ENCODE measurements around the gene CDH22. TPM values are rescaled to one million over a fixed set of nuclear protein-coding genes. Genes with fewer than 3 reads are reported as not detected.

Gene CDH22
- total and polyA plus RNA-seq, 9 of the 15 experiments (the other 6 are each of a cell fraction or from before 2014, with no cell fraction given): 0.07 to 0.08 TPM; not detected in 7

- in situ Hi-C loops (cut with MboI): no loop called here
- POLR2A ChIA-PET: interaction anchor here (0.6 to 1.2 kb wide), 3 partner anchors 11 to 357 kb away, joined by 3 to 4 read pairs (median 3); no protein-coding TSS in a partner anchor
- Histone ChIP-seq H3K4me1 (replicated peaks in 1 of 2; ENCODE audit: control insufficient read depth in 2 of 2, insufficient read depth in 2 of 2, low read length in 2 of 2) (peaks cover 27 to 36% of the 10 kb centered on the region in 2 experiments), H3K9me3 (replicated peaks; ENCODE audit: control insufficient read depth, insufficient read depth, low read depth, low read length) (no peaks in the 10 kb centered on the region), H3K36me3 (ENCODE audit: control insufficient read depth, insufficient read depth, low read length) (no peaks in the 10 kb centered on the region), H3K27ac (ENCODE audit: extremely low read depth, low read depth, low read length) (no peak overlapping the region), H3K4me2 (ENCODE audit: insufficient read depth, low read length) (no peak overlapping the region), H3K27me3 (ENCODE audit: control insufficient read depth in 2 of 2, insufficient read depth in 2 of 2, low read length in 2 of 2) (peaks cover 18 to 32% of the 10 kb centered on the region in 2 experiments; a peak in 4 of 5 replicates), H3K79me2 (ENCODE audit: control insufficient read depth, insufficient read depth, low read length) (no peaks in the 10 kb centered on the region), H4K20me1 (replicated peaks; ENCODE audit: control insufficient read depth, insufficient read depth, low read length) (peaks cover 15% of the 10 kb centered on the region), H3K9ac (ENCODE audit: insufficient read depth in 1 of 2, low read depth in 2 of 2, low read length in 2 of 2) (no peak overlapping the region), H2AFZ (ENCODE audit: low read depth, low read length) (no peak overlapping the region), H3K4me3 (no peak overlapping the region), H3K9me1 (ENCODE audit: control insufficient read depth, insufficient read depth, low read length) (no peaks in the 10 kb centered on the region)
- TF ChIP-seq JUNB (CRISPR knock-in tag; conservative IDR thresholded peaks at IDR 0.05) (no peak), POLR2AphosphoS5 (IDR thresholded peaks at IDR 0.05; ENCODE audit: control insufficient read depth, insufficient read depth, low read depth, low read length) (no peak), ILF3 (IDR thresholded peaks at IDR 0.05; ENCODE audit: borderline replicate concordance) (no peak), THAP12 (CRISPR knock-in tag; IDR thresholded peaks at IDR 0.05) (no peak), PTTG1 (tag; IDR thresholded peaks at IDR 0.05; ENCODE audit: low read depth) (no peak), SNRNP70 (optimal IDR thresholded peaks at IDR 0.05; ENCODE audit: low read depth, low read length) (no peak), FOXK1 (CRISPR knock-in tag; IDR thresholded peaks at IDR 0.05; ENCODE audit: borderline replicate concordance) (no peak), ZBTB26 (CRISPR knock-in tag; IDR thresholded peaks at IDR 0.05) (no peak), CREB1 (IDR thresholded peaks at IDR 0.05) (no peak), CREB1 (CRISPR knock-in tag; IDR thresholded peaks at IDR 0.05) (no peak), SRSF3 (IDR thresholded peaks at IDR 0.05; ENCODE audit: insufficient read depth, low read length) (no peak), SMAD2 (IDR thresholded peaks at IDR 0.05; ENCODE audit: low read depth, low read length) (no peak), FOXO4 (CRISPR knock-in tag; IDR thresholded peaks at IDR 0.05) (no peak), ZNF609 (CRISPR knock-in tag; IDR thresholded peaks at IDR 0.05; ENCODE audit: borderline replicate concordance) (no peak)
- BruUV-seq (replicated peaks): no TSS peak
- FAIRE-seq: no peak
- 7% methylated on average over 3 of the region's 3 CpGs for WGBS (ENCODE audit: insufficient coverage, low coverage, missing lambda C conversion rate)
- intact Hi-C loops (cut with micrococcal nuclease): no loop called here
- no peak for ATAC-seq
- DNase-seq (ENCODE audit: extremely low read depth in 1 of 4, low spot score in 3 of 4): no peak
- CTCF ChIA-PET (ENCODE audit: low intra/inter-chr PET ratio): no interaction called here
Observed at GRCh38 chr20:46203510-46203837, 104.8 kb downstream of the CDH22 start.
